ENCODE results near the gene NFIX. TPM values are rescaled to one million over a fixed set of nuclear protein-coding genes. Genes with fewer than 3 reads are reported as not detected.

The NFIX gene
- total RNA-seq, 6 experiments from 2014 or later: 20.3 to 40.0 (median 26.7) TPM

DNA sequence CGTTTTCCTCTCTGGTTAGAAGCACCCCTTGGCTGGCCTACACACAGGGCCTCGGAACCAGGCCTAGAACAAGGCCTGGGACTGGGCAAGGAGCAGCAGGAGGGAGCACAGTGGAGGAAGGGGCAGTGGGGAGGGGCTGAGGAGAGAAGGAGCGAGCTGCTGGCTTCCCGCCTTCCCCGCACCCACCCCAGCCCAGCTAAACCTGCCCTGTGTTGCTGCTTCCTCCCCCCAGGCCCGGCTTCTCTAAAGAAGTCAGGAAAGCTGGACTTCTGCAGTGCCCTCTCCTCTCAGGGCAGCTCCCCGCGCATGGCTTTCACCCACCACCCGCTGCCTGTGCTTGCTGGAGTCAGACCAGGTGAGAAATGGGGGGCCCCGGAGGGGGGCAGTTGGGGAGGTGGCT lies 83.1 kb downstream of the NFIX start:
- intact Hi-C loops (cut with DNase I): no loop called here
- H3K4me1 ChIP-seq: peaks cover 0 to 33% (median 10%) of the 10 kb centered on the region in 4 donors
- H3K4me3 ChIP-seq: no peak overlapping the region
- no peak overlapping the region for H3K27ac ChIP-seq
- H3K27me3 ChIP-seq: no peaks in the 10 kb centered on the region
- no peaks in the 10 kb centered on the region for H3K9me3 ChIP-seq
- TF ChIP-seq CTCF (IDR thresholded peaks at IDR 0.05) (no peak), POLR2A (IDR thresholded peaks at IDR 0.05) (no peak)
- WGBS (ENCODE audit: insufficient coverage, low coverage, low lambda C conversion rate, missing lambda C conversion rate): 86% methylated on average over 5 of the region's 10 CpGs
- H3K36me3 ChIP-seq: no peaks in the 10 kb centered on the region
- ATAC-seq: no peak
- DNase-seq: no peak

DNA sequence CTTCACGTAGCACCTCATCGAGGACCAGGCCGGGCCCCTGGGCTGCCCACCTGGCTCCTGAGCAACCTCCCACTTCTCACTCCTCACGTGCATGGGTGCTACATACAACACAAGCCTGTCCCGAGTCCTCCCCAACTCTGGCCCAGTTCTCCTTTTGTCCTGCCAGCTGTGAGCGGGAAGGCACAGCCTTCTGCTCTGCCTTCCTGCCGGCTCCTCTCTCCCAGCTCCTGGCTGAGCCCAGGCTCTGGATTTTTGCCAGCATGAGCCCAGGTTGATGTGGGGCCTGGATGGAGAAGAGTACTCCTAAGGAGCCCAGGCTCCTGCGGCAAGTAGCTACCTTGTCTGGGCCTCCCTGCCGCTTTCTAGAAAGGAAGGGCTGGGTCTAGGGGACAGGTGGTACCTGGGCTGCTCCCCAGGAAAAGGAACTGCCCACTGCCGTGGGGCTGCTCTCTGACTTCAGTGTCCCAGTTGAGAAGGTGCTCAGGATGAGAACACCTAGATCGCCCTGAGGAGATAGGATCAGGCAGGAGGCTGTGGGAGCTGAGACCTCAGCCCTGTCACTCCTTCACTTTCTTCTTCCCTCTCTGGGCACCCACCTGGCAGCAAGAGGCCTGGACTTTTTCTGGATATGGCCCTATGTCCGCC lies 83.7 kb downstream of the NFIX start:
- TF ChIP-seq POLR2A (IDR thresholded peaks at IDR 0.05): no peak
- no peak for TF ChIP-seq CTCF (IDR thresholded peaks at IDR 0.05)
- intact Hi-C loops (cut with DNase I): no loop called here
- peaks cover 0 to 39% (median 11%) of the 10 kb centered on the region in 4 donors for H3K4me1 ChIP-seq
- DNase-seq (no peak), ATAC-seq (peak in 1 of 4 donors; percentile 3)
- H3K27me3 ChIP-seq: no peaks in the 10 kb centered on the region
- no peak overlapping the region for H3K4me3 ChIP-seq
- H3K27ac ChIP-seq: no peak overlapping the region
- H3K9me3 ChIP-seq: no peaks in the 10 kb centered on the region
- 40% methylated on average over 1 of the region's 12 CpGs for WGBS (ENCODE audit: insufficient coverage, low coverage, low lambda C conversion rate, missing lambda C conversion rate)
- no peaks in the 10 kb centered on the region for H3K36me3 ChIP-seq

- H3K27me3 ChIP-seq: no peaks in the 10 kb centered on the region
- TF ChIP-seq POLR2A (IDR thresholded peaks at IDR 0.05) (no peak), CTCF (IDR thresholded peaks at IDR 0.05) (no peak)
- H3K9me3 ChIP-seq: no peaks in the 10 kb centered on the region
- no peak overlapping the region for H3K4me3 ChIP-seq
- no peak for DNase-seq
- ATAC-seq: no peak
- no peak overlapping the region for H3K27ac ChIP-seq
- H3K36me3 ChIP-seq: no peaks in the 10 kb centered on the region
- intact Hi-C loops (cut with DNase I): no loop called here
- peaks cover 0 to 39% (median 11%) of the 10 kb centered on the region in 4 donors for H3K4me1 ChIP-seq
- 72% methylated on average over 5 of the region's 16 CpGs for WGBS (ENCODE audit: insufficient coverage, low coverage, low lambda C conversion rate, missing lambda C conversion rate)
Observed at GRCh38 chr19:13079542-13079986, 84.3 kb downstream of the NFIX start.

DNA sequence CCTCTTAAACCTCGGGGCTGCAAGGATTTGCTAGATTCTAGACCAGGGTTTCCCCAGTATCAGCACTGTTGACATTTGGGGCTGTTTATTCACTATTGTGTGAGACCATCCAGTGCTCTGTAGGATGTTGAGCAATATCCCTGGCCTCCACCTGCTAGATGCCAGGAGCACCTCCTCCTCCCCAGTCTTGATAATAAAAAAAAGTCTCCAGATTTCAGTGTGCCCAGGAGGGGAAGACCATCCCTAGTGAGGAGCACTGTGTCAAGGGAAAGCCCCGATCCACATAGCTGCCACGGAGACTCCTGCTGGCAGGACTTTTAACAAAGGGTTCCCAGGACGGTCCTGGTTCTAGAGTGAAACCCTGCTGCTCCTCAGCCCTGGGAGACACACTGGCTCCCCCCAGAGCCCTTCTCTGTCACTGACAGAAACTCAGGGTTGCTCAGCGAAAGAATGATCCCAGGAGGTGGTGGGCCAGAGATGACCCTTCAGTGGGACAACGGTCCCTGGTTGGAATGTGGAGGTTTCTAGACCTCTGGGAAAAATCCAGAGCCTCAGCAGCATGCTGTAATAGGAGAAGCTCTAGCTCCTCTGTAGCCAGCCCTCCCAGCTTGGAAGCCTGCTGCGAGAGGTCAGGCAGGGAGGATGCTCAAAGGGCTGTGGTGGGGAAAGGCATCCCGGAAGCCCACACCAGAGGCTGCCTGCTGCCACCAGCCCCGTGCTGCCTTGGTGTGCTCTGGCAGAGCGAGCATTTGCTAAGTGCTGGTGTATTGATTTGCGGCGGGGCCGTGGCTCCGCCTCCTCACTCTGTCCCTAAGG lies 87.1 kb downstream of the NFIX start:
- 31% methylated on average over 4 of the region's 14 CpGs for WGBS (ENCODE audit: insufficient coverage, low coverage, low lambda C conversion rate, missing lambda C conversion rate)
- intact Hi-C loops (cut with DNase I): no loop called here
- Histone ChIP-seq H3K27me3 (no peaks in the 10 kb centered on the region), H3K9me3 (no peaks in the 10 kb centered on the region), H3K36me3 (no peaks in the 10 kb centered on the region), H3K27ac (peak overlapping the region; percentile 18 to 72 (median 45)), H3K4me1 (peaks cover 0 to 43% (median 11%) of the 10 kb centered on the region in 4 donors), H3K4me3 (no peak overlapping the region)
- DNase-seq (peak; percentile 69 to 85 (median 79)), ATAC-seq (peak; percentile 87 to 89 (median 88))
- TF ChIP-seq CTCF (IDR thresholded peaks at IDR 0.05): peak in 2 of 4 donors; percentile 15 to 20
- peak; percentile 30 for TF ChIP-seq POLR2A (IDR thresholded peaks at IDR 0.05)
